GM19025 (cell line): Measurements from ENCODE around the gene CACNA1B.
"Not testable (repeated sequence)": the region's sequence is repeated elsewhere in the genome, so short reads cannot be mapped to it uniquely, and the experiment has no call there.

Experiments
- ATAC-seq: cut with Tn5 transposase; IDR thresholded peaks from one replicate; pipeline ENCODE4 v1.9.1; 2021; ENCODE audit warnings: mild to moderate bottlenecking, low read depth, moderate library complexity; ENCODE audit not compliant: unreplicated experiment

CACNA1B gene

GRCh38 chr9:138166793-138167192, 289.2 kb downstream of the CACNA1B start:
- ATAC-seq: not testable (repeated sequence)
